SJSA1 (cell line): ENCODE measurements around the gene BNIP3. TPM values are rescaled to one million over a fixed set of nuclear protein-coding genes. Genes with fewer than 3 reads are reported as not detected.
"Not testable (repeated sequence)": the region's sequence is repeated elsewhere in the genome, so short reads cannot be mapped to it uniquely, and the experiment has no call there.

Source experiments
- DNase-seq, 2 experiments: peaks; one replicate each; pipeline ENCODE4 v3.0.0-alpha.2; 2015 to 2020; ENCODE audit warnings: low spot score in 2 of 2, low read depth in 1 of 2
- H3K27ac ChIP-seq: fragments of 250-450 bp; sonication (Bioruptor Pico); 2 replicates; pipeline ENCODE4 v1.5.1; 2020; ENCODE audit warnings: mild to moderate bottlenecking, moderate library complexity
- H3K27me3 ChIP-seq: fragments of 250-450 bp; sonication (Bioruptor Pico); replicated peaks from 2 replicates; pipeline ENCODE4 v1.5.1; 2020; ENCODE audit warnings: mild to moderate bottlenecking, moderate library complexity
- H3K36me3 ChIP-seq: fragments of 250-450 bp; sonication (Bioruptor Pico); 2 replicates; pipeline ENCODE4 v1.5.1; 2020; ENCODE audit warnings: mild to moderate bottlenecking
- H3K4me1 ChIP-seq: fragments of 250-450 bp; sonication (Bioruptor Pico); replicated peaks from 2 replicates; pipeline ENCODE4 v1.6.1; 2021; ENCODE audit warnings: mild to moderate bottlenecking
- H3K4me3 ChIP-seq: fragments of 250-450 bp; sonication (Bioruptor Pico); 2 replicates; pipeline ENCODE4 v1.5.1; 2020; ENCODE audit warnings: mild to moderate bottlenecking
- H3K9me3 ChIP-seq: fragments of 250-450 bp; sonication (Bioruptor Pico); replicated peaks from 2 replicates; pipeline ENCODE4 v1.5.1; 2020; ENCODE audit warnings: mild to moderate bottlenecking
- total RNA-seq: library from RNA; depleted of rRNA; stranded (reverse); fragments of >200 nt; shearing (Covaris generic); gene quantifications from 2 replicates; pipeline ENCODE4 v1.2.3, GENCODE V29; 2014; rRNA removed

The BNIP3 gene
- total RNA-seq, 1 experiment from 2014 or later, result 145 TPM

DNA sequence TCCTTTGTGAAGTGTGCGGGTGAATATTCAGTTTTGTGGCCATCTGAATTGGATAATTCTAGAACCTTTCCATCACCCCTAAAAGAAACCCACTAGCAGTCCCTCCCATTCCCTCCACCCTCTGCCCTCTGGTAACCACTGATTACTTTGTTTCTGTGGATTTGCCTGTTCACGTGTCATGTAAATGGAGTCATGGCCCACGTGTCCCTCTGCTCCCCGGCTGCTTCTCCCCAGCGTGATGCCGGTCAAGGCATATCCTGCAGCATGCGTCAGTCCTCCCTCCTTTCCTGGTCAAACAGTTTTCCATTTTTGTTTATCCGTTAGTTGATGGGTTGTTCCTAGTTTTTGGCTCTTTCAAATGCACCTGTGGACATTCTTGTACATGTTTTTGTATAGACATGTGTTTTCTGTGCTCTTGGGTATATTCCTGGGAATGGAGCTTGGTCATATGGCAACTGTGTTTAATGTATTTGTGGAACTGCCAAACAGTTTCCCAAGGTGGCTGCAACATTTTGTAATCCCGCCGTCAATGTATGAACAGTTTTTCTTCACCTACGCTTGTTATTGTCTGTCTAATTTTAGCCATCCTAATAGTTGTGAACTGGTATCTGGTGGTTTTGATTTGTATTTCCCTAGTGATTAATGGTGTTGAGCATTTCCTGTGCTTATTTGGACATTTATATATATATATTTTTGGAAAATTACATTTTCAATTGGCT lies 58.5 kb downstream of the BNIP3 start:
- DNase-seq, result no peak
- Histone ChIP-seq H3K4me3 (no peak overlapping the region), H3K36me3 (peaks cover 13% of the 10 kb centered on the region; the same call in 1 of the 2 replicates), H3K4me1 (peaks cover 6% of the 10 kb centered on the region), H3K27me3 (no peaks in the 10 kb centered on the region), H3K27ac (no peak overlapping the region), H3K9me3 (peaks cover 4% of the 10 kb centered on the region; the same call in 1 of the 2 replicates)

DNA sequence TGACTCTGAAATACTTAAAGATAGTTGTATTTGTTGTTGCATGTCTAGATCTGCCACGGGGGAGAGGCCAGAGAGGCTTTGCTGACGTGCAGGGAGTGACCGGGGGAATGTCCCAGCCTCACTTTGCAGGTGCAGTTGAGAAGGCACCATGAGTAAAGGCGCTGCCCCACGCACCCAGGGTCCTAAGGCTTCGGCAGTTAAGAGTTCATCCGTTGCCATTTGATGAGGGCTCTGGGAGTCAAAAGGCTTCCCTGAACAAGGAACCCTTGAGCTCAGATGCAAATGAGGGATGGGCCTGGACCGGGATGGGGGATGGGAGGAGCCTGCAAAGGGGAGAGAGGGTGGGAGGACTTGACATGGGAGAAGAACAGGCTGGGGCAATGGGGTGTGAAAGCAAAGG lies 60.5 kb downstream of the BNIP3 start:
- H3K27ac ChIP-seq, result no peak overlapping the region
- H3K9me3 ChIP-seq, result peaks cover 4% of the 10 kb centered on the region; the same call in 1 of the 2 replicates
- H3K27me3 ChIP-seq, result no peaks in the 10 kb centered on the region
- H3K4me1 ChIP-seq, result no peaks in the 10 kb centered on the region
- H3K36me3 ChIP-seq, result peaks cover 8% of the 10 kb centered on the region; the same call in 1 of the 2 replicates
- DNase-seq, result no peak
- no peak overlapping the region for H3K4me3 ChIP-seq

DNA sequence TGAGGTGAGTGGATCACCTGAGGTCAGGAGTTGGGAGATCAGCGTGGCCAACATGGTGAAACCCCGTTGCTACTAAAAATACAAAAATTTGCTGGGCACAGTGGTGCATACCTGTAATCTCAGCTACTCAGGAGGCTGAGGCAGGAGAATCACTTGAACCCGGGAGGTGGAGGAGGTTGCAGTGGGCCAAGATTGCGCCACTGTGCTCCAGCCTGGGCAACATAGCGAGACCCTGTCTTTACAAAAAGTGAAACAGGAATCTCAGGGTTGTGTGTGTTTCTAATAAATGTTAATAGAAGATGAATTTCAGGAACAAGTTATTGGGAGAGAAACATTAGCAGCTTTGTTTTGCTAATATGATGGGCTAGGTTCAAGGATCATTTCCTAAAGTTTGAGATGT lies 61.0 kb downstream of the BNIP3 start:
- Histone ChIP-seq H3K27me3 (no peaks in the 10 kb centered on the region), H3K4me3 (no peak overlapping the region), H3K27ac (no peak overlapping the region), H3K36me3 (peaks cover 8% of the 10 kb centered on the region; the same call in 1 of the 2 replicates), H3K4me1 (no peaks in the 10 kb centered on the region), H3K9me3 (peaks cover 3% of the 10 kb centered on the region; the same call in 1 of the 2 replicates)
- DNase-seq, result no peak

DNA sequence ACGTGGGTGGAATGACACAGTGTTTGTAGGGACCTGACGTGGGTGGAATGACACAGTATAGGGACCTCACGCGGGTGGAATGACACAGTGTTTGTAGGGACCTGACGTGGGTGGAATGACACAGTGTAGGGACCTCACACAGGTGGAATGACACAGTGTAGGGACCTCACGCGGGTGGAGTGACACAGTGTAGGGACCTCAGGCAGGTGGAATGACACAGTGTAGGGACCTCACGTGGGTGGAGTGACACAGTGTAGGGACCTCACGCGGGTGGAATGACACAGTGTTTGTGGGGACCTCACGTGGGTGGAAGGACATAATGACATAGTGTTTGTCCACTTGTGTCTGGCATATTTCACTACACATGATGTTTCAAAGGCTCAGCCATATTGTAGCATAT lies 61.6 kb downstream of the BNIP3 start:
- H3K4me3 ChIP-seq, result no peak overlapping the region
- H3K9me3 ChIP-seq, result no peaks in the 10 kb centered on the region
- H3K4me1 ChIP-seq, result no peaks in the 10 kb centered on the region
- H3K36me3 ChIP-seq, result peaks cover 8% of the 10 kb centered on the region; the same call in 1 of the 2 replicates
- H3K27ac ChIP-seq, result no peak overlapping the region
- no peaks in the 10 kb centered on the region for H3K27me3 ChIP-seq
- no peak for DNase-seq

- not testable (repeated sequence) for H3K4me1 ChIP-seq, H3K27me3 ChIP-seq, H3K27ac ChIP-seq, DNase-seq, H3K9me3 ChIP-seq, H3K4me3 ChIP-seq
- H3K36me3 ChIP-seq, result peaks cover 11% of the 10 kb centered on the region; the same call in 1 of the 2 replicates
Measured at GRCh38 chr10:131919461-131919860, 62.3 kb downstream of the BNIP3 start.

Other genes with a start within 250 kb of the BNIP3 start
- gene PPP2R2D, start 80.9 kb downstream of the BNIP3 start, total RNA-seq, result 25.2 and 29.2 TPM in 2 replicates
- gene JAKMIP3, start 84.0 kb upstream of the BNIP3 start, total RNA-seq, result 0.16 and 0.75 TPM in 2 replicates
- gene DPYSL4, start 205.0 kb upstream of the BNIP3 start, total RNA-seq, result 1.3 TPM in 1 of 2 replicates, not detected in the other